HG03280 (cell line): ENCODE results near the gene PUM1.

Source experiments
- ATAC-seq: cut with Tn5 transposase; IDR thresholded peaks from one replicate; pipeline ENCODE4 v1.9.1; 2021; ENCODE audit warnings: mild to moderate bottlenecking, moderate library complexity; ENCODE audit not compliant: unreplicated experiment

PUM1 gene

GRCh38 chr1:30895944-30896660 lies 169.4 kb downstream of the PUM1 start:
- ATAC-seq = no peak

DNA sequence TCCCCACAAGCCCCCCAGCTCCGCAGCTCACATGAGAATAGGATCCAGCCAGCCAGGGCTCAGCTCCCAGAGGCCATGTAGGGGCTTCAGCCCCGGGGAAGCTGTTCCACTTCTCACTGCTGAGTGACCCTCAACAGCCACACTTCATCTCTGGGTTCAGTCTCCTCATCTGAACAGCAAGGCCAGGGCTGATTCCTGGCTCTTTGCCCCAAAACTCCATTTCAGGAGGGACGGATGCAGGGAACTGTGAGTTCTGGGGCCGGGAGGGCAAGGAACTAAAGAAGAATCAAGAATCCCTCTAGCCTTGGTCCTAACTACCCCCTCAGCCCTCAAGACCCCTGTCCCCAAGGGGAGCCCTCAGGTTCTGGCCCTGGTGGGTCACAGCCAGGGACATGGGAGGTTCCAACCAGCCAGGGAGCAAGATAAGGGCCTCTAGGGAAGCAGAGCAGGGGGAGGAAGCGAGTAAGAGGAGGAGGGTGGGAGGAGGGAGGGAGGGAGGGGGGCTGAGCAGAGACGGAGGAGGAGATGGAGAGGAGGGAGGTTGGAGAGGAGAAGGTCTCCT lies 170.1 kb downstream of the PUM1 start:
- ATAC-seq = no peak

- ATAC-seq = no peak
These were observed 171.0 kb downstream of the PUM1 start for GRCh38 chr1:30894508-30894973.

- no peak for ATAC-seq
These were observed 171.6 kb downstream of the PUM1 start for GRCh38 chr1:30893776-30894507.

- no peak for ATAC-seq
These were observed 172.8 kb downstream of the PUM1 start for GRCh38 chr1:30892671-30893073.

DNA sequence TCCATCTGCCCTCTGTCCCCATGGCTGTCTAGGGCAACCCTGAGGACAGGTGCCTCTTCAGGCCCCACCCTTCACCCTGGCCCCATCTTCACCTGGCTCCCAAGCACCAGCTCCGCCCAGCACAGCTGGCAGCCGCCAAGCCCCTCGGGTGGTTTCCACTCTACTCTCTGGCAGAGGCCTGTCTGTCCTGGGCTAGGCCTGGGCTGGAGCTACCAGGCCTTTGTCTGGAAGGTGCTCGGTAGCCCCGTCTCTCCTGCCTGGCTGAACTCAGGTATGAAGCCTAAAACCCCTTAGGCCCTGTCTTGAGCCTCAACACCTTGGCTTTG lies 174.3 kb downstream of the PUM1 start:
- no peak for ATAC-seq

GRCh38 chr1:30890502-30891226 lies 174.9 kb downstream of the PUM1 start:
- no peak for ATAC-seq

GRCh38 chr1:30889511-30889910 lies 176.0 kb downstream of the PUM1 start:
- no peak for ATAC-seq

DNA sequence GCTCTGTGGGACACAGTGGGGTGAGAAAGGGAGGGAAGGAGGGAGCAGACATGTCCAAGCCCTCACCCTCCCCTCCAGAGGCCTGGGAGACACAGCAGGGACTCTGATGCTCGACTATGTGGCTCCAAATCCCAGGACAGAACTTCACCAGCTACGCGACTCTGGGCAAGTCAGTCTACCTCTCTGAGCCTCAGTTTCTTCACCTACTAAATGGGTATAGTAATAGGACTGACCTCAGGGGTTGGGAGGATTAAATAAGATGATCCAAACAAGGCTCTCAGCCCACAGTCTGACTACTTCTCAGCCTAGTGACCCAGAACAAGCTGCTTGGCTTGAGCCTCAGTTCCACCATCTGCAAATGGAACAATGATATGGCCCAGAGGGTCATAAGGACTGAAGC lies 176.5 kb downstream of the PUM1 start:
- no peak for ATAC-seq

DNA sequence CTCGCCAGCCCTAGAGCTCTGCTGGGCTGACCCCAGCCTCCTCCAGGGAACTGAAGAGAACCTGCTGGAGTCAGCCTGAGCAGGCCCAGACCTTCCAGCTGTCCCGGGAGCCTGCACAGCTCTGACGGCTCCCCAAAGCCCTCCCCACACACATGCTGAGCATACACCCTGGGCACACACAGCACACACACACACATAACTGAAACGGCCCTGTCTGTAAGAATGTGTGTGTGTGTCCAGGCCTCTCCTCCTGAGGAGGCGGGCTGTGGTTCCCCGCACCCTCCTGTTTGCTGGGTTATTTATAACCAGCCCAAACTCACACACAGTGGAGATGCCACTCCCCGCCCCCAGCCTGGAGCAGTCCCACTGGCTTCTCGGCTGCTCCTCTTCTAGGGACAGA lies 177.1 kb downstream of the PUM1 start:
- no peak for ATAC-seq

- no peak for ATAC-seq
These were observed 177.8 kb downstream of the PUM1 start for GRCh38 chr1:30887485-30888315.

- ATAC-seq = no peak
These were observed 178.6 kb downstream of the PUM1 start for GRCh38 chr1:30886710-30887428.

DNA sequence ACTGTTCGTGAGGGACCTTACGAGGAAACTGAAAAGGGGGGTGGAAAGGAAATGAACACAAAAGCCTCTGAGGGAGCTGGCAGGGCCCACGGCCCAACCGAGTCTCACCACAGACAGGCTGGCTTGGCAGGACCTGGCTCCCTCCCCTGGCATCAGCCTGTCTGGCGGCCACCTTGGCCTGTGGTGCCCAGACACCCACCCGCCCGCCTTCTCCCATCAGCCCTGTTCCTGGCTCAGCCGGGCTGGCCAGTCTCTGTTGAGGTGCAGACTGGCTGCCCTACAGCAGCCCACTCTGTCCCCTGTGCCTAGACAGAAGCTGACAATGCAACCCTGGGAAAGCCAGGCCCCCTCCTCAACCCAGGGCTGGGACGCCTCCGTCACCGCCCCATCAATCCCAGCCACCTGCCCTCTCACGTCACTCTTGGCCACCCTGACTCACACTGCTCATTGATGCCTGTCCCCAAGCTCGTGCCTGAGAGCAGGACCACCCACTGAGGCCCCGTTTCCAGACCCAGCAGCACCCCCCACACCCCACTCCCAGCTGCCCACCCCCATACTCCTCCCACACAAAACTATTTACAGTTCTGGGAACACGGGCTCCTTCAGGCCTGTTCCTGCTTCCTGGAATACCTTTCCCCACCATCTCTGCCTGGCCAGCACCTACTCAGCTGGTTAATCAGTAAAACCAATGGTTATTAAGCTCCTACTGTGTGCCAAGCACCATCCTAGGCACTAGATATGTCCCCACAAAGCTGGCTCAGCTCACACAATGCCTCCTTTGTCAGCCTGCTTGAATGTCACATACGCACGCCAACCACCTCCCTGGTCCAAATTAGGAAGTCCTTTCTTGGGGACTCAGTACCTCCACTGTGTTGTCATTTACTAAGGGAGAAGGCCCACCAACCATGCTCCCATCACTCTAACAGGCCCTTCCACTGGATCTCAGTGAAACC lies 179.7 kb downstream of the PUM1 start:
- ATAC-seq = no peak

- no peak for ATAC-seq
These were observed 180.8 kb downstream of the PUM1 start for GRCh38 chr1:30884723-30885122.

DNA sequence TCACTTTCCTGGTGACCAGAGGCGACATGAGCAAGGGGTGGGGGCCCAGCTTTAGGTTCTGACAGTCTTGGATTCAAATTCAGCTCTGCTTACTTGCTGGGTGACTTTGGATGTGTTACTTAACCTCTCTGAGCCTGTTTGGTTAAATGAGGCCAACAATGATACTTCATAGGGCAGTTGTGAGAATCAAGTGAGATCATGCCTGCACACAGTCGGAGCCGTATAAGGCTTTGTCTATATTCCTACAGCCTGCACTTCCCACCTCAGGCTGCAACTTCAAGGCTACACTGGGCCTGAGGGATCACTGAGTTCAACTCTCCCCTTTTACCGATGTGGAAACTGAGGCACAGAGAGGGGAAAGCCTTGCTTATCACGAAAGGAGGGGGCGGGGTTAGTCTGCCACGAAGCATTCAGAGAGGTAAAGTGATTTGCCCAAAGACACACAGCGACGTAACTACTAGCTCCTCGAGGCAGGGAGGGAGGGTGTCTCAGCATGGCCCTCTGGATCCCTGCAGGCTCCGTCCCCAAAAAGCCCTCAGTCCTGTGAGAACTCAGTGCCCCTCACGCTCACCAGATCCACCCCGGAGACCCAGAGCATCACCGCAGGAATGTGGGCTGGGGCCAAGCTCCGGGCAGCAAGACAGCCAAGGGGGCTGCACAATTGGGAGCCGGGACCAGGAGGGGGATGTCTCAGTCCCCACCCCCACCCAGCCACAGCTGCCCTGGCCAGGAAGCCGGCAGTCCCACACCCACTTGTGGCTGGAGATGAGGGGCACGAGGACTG lies 181.9 kb downstream of the PUM1 start:
- ATAC-seq = no peak

GRCh38 chr1:30882678-30883388 lies 182.7 kb downstream of the PUM1 start:
- ATAC-seq = no peak
